Muscle of back (tissue), 11 donors: ENCODE results near the gene DPY19L3. TPM values are rescaled to one million over a fixed set of nuclear protein-coding genes. Genes with fewer than 3 reads are reported as not detected.
"Not testable (repeated sequence)": the region's sequence is repeated elsewhere in the genome, so short reads cannot be mapped to it uniquely, and the experiment has no call there.

Experiments used
- DNase-seq, 3 donors: peaks; one replicate each; pipeline versions ENCODE4 v3.0.0 to v3.0.0-alpha.2; 2013
- polyA plus RNA-seq, 10 donors: library from polyadenylated mRNA; unstranded; fragments of 120-200 nt; gene quantifications; one replicate each; pipeline ENCODE4 v1.2.1, GENCODE V29; 2013; ENCODE audit not compliant: insufficient read length in 10 of 10

Gene DPY19L3
- polyA plus RNA-seq, 10 donors: 23.3 to 39.9 (median 29.5) TPM

- no peak for DNase-seq
Measured at GRCh38 chr19:32388393-32388855, 17.1 kb upstream of the DPY19L3 start.

GRCh38 chr19:32392901-32393300 lies 12.7 kb upstream of the DPY19L3 start:
- no peak for DNase-seq

GRCh38 chr19:32396046-32396652 lies 9.4 kb upstream of the DPY19L3 start:
- DNase-seq: no peak

DNA sequence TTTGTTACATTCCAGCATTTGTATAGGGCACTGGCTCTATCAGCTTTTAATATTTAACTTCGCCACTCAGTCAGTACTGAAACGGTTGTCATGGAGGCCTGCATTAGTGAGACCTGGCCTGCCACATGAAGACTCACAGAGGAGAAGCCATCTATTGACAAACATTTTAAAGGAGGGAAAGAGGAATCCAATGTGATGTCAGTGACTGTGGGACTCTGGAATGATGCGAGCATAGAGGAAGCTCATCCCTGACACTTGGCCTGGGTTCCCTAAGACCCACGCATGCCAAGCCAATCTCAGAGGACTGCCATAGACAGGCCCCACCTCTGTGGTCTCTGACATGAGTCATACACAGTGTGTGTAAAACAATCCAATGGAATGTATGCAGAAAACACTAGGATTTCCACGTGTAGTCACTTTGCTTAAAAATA lies 7.9 kb upstream of the DPY19L3 start:
- peak in 1 of 3 donors; percentile 41 for DNase-seq

DNA sequence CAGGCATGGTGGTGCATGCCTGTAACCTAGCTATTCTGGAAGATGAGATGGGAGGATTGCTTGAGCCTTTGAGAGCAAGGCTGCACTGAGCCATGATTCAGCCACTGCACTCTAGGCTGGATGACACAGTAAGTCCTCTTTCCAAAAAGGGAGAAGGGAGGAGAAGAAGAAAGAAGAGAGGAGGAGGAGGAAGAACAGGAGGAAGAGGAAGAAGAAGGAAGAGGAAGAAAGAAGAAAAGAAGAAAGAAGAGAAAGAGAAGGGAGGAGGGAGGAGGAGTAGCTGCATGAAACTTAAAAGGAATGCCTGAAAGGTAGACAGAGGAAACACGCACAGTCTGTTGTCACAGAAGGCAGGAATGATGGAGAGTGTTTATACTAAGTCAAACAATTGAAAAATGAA lies 3.6 kb upstream of the DPY19L3 start:
- DNase-seq: no peak

DNA sequence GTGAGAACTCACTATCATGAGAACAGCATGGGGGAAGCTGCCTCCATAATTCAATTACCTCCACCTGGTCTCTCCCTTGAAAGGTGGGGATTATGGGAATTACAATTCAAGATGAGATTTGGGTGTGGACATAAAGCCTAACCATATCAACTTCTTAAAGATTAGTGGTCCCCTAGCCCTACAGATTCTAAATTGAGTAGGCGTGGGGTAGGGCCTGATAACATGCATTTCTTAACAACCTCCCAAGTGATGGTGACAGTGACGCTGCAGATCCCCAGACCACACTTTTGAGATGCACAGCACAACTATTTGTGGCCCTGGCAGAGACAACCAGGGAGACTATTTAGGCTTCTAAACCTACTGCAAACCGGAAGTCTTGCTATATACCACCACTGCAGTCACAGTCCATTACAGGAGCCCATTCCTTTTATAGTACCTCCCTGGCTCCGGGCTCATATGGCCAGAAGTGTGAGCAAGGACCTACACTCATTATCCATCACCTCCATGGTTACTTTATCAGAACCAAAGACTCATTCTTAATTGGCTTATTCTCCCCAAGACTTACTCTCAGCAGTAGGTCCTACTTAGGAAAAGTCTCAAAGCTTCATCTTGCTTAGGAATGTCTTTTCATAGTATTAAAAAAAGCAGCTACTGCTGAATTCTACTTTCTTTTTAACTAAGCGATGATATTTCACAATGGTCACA lies 2.1 kb upstream of the DPY19L3 start:
- no peak for DNase-seq

- DNase-seq: peak in 1 of 3 donors; percentile 11
Measured at GRCh38 chr19:32404213-32404932, 1.2 kb upstream of the DPY19L3 start.

DNA sequence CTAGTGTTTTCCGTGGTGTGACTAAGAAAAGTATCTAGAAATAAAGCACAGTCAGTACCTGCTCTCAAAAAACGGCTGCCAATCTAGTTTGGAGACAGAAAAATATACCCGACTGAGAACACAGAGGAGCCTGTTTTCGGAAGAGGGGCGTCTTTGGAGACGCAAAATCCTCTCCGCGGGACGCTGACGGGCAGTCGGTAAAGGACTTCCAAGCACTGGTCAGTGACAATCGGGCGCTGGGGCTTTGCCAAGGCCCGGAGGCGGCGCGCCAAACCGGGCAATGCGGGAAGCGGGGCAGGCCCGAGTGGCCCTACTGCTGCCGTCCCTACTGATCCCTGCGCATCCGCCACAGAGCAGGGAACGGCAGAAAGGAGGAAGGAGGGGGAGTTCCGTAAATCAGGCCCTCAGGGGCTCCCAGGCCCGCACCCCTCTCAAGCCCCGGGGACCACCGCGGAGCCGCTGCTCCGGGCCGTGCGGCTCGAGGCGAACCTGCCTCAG lies 588 bp upstream of the DPY19L3 start:
- peak in 1 of 3 donors; percentile 52 for DNase-seq

- peak in 1 of 3 donors; percentile 39 for DNase-seq
Measured at GRCh38 chr19:32406161-32407003, 812 bp downstream of the DPY19L3 start.

DNA sequence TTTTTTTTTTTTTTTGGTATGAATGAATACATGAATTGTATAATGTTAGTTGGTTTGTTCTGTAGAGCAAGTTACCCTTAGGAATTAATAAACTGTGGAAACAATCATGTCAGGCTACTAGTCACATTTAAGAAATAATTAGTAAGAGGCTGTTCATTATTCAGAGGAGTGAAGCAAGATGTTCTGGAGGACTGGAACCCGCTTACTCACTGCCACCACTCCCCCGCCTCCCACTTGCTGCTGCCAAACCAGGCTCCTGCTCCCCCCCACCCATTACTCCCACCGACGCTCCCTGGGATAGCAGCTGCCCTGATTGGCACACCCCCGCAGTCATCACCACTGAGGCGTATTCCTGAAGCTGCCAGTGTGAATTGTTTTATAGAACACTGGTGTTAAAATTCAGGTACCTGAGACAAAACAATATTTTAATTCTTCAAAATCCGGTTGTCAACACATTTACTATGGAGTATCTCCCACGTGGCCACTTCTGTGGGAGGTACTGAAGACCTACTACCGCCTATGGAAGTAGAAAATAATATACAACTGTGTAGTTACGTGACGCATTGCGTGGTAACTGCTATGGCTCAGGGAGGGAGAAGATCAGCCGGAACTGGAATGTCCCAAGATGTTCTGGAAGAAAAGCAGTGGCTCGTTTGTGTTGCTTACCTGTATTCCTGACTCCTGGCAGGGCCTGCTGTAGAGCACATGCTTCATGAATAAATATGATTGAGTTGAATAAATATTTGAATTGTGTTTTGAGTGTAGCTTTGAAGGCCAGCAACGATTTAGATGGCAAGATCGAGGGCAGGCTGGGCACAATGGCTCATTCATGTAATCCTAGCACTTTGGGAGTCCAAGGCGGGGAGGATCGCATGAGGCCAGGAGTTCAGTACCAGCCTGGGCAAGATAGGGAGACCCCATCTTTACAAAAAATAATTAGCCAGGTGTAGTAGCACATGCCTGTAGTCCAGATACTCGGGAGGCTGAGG lies 1.7 kb downstream of the DPY19L3 start:
- peak in 1 of 3 donors; percentile 26 for DNase-seq

- no peak for DNase-seq
Measured at GRCh38 chr19:32415246-32415645, 9.7 kb downstream of the DPY19L3 start.

DNA sequence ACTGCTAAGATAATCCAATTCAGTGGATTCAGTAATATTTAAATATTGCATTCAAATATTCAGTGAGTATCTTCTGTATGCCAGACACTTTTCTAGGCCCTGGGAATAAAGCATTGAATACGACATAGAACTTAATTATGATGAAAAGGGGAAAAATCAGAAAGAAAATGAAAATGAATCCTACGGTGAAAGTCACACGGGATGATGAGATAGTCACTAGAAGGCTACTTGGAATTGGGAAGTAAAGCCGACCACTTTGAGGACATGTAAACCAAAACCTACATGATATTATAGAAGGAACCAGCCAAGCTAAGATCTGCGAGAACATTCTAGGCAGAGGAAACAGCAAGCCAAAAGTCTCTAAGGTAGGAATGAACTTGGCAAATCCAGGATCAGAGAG lies 10.1 kb downstream of the DPY19L3 start:
- no peak for DNase-seq

GRCh38 chr19:32416749-32417456 lies 11.3 kb downstream of the DPY19L3 start:
- no peak for DNase-seq

DNA sequence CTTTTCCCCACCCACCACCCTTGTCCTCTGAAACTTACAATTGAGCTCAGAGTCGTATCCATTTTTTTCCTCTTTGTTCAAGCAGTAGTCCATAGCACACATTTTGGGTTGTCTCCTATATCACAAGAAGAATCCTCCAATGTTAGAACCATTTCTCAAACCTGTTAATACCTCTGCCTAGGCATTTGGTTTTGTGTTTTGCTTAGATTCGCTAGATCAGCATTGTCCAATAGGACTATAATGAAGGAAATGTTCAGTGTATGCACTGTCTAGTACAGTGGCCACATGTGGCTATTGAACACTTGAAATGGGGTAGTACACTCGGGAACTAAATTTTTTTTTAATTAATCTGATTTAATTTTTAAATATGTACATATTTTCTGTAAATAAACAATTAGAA lies 12.6 kb downstream of the DPY19L3 start:
- DNase-seq: no peak

DNA sequence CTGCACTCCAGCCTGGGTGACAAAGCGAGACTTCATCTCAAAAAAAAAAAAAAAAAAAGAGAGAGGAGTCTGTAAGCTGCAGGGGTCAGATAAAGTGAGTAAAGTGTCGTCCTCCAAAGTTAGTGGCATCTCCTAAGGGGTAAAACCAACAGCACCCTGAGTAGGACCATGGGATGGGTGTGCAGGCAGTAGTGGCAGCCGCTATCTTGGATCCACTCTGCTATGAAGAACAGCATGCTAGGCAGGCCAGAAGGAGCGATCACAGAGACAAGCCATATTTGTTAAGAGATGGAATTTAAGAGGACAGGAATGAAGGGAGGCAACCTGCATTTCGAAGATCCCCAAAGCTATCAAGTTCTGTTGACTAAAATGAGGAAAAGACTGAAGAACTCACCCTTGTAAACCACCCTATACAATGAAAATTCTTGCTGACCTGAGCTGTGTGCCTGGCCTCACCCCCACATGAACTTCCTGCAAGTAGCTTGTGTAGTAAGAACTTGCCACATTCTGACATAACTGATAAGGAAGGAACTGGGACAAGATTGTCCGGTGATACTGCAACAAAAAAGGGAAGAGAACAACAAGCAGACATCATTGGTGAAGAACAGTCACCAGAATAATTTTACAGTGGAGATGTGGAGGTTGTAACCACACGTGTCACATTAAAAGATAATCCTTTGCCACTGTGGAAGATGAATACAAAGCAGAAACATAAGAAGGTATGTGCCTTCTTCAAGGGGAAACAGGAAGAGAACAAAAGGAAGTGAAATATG lies 16.2 kb downstream of the DPY19L3 start:
- peak in 1 of 3 donors; percentile 32 for DNase-seq

DNA sequence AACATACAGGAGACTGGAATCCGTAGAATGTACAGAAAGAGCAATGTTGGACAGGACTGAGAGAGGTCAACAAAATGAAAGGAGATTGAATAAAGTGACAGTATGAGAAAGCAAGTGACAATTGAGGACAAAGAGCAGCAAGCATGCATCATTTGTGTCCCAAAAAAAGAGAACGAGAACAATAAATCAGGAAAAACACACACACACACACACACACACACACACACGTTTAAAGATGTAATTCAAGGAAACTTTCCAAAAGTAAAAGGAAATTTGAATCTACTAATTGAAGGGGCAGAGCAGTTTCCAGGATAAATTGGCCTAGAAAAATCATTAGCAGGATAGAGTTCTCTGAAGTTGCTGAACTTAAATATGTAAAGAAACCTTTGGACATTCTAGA lies 16.9 kb downstream of the DPY19L3 start:
- no peak for DNase-seq

GRCh38 chr19:32423944-32424343 lies 18.4 kb downstream of the DPY19L3 start:
- DNase-seq: not testable (repeated sequence)

GRCh38 chr19:32427536-32427935 lies 22.0 kb downstream of the DPY19L3 start:
- DNase-seq: peak in 1 of 3 donors; percentile 28

GRCh38 chr19:32436692-32437091 lies 31.1 kb downstream of the DPY19L3 start:
- DNase-seq: no peak
